ENCODE measurements around the gene PCDHA1.
A peak's percentile ranks its signal among the peaks of the same experiment; 100 is the strongest.

The PCDHA1 gene

DNA sequence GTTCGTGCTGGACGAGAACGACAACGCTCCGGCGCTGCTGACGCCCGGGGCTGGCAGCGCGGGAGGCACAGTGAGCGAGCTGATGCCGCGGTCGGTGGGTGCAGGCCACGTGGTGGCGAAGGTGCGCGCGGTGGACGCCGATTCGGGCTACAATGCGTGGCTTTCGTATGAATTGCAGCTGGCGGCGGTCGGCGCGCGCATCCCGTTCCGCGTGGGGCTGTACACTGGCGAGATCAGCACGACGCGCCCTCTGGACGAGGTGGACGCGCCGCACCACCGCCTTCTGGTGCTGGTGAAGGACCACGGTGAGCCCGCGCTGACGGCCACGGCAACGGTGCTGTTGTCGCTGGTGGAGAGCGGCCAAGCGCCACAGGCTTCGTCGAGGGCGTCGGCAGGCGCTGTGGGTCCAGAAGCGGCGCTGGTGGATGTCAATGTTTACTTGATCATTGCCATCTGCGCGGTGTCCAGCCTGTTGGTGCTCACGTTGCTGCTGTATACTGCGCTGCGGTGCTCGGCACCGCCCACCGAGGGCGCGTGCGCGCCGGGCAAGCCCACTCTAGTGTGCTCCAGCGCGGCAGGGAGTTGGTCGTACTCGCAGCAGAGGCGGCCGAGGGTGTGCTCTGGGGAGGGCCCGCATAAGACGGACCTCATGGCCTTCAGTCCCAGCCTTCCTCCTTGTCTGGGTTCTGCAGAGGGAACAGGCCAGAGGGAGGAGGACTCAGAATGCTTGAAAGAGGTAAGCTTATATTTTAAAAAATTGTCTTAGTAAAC, 98.2 kb downstream of the PCDHA1 start:
- no peak overlapping the region for H2BK5ac ChIP-seq (ENCODE audit: low read depth, low read length, poor library complexity, severe bottlenecking)
- H3K18ac ChIP-seq (ENCODE audit: low read depth in 1 of 2, low read length in 2 of 2) = no peak overlapping the region
- H3K27ac ChIP-seq (ENCODE audit: low read length, poor library complexity, severe bottlenecking) = no peak overlapping the region
- DNase-seq = no peak
- H2AK5ac ChIP-seq (ENCODE audit: low read length, severe bottlenecking) = no peak overlapping the region
- no peak overlapping the region for H4K91ac ChIP-seq (ENCODE audit: low read length)
- H4K8ac ChIP-seq (ENCODE audit: low read length) = no peak overlapping the region
- no peaks in the 10 kb centered on the region for H3K27me3 ChIP-seq (ENCODE audit: control insufficient read depth in 1 of 2, insufficient read depth in 1 of 2, low read length in 2 of 2)
- H3K14ac ChIP-seq (ENCODE audit: low read length in 2 of 2) = no peak overlapping the region
- no peak overlapping the region for H3K23ac ChIP-seq (ENCODE audit: low read length in 2 of 2)
- H2AFZ ChIP-seq (ENCODE audit: low read depth, low read length) = no peak overlapping the region
- no peak overlapping the region for H2BK15ac ChIP-seq (ENCODE audit: low read depth, poor library complexity, severe bottlenecking)
- H3K9ac ChIP-seq (ENCODE audit: low read length) = no peak overlapping the region
- WGBS = 97% methylated on average over 77 of the region's 79 CpGs
- H3K4me3 ChIP-seq (ENCODE audit: insufficient read depth in 1 of 2, low read depth in 1 of 2, low read length in 2 of 2) = no peak overlapping the region
- H3K9me3 ChIP-seq (ENCODE audit: control insufficient read depth, low read length) = peaks cover 42% of the 10 kb centered on the region
- no peak overlapping the region for H2BK120ac ChIP-seq (ENCODE audit: low read depth, low read length)
- H3K4me2 ChIP-seq (ENCODE audit: low read length, poor library complexity, severe bottlenecking) = no peak overlapping the region
- H3K36me3 ChIP-seq (ENCODE audit: control insufficient read depth in 1 of 2, insufficient read depth in 2 of 2, low read depth in 1 of 2, low read length in 2 of 2) = peaks cover 0 to 19% of the 10 kb centered on the region in 2 experiments
- H3K4me1 ChIP-seq (ENCODE audit: control insufficient read depth, insufficient read depth, low read depth, low read length) = no peaks in the 10 kb centered on the region
- H3K79me1 ChIP-seq (replicated peaks; ENCODE audit: low read length, poor library complexity, severe bottlenecking) = peaks cover 1% of the 10 kb centered on the region
- no peak overlapping the region for H3K4ac ChIP-seq (ENCODE audit: low read depth in 1 of 2, low read length in 2 of 2)
- H2BK12ac ChIP-seq (ENCODE audit: low read length in 2 of 2) = no peak overlapping the region

DNA sequence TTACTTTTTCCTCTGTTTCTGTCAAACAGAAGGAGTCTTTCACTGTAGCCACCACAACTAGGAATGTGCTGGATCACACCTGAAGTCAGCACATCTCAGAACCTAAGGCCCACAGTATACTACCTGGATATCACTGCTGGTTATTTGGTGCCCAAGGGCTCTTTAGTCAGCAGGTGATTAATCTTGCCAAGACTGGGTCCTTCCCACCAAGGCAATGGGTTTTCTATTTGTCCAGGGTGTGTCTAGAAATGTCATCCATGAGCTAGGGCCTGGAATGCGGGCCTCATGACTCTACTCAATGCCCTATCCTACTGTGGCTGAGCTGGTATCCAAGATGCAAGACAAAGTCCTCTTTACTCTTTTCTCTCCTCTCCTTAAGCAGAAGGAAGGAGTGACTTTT, 130.4 kb downstream of the PCDHA1 start:
- no peak overlapping the region for H3K14ac ChIP-seq (ENCODE audit: low read length in 2 of 2)
- no peak overlapping the region for H2AK5ac ChIP-seq (ENCODE audit: low read length, severe bottlenecking)
- H3K4me1 ChIP-seq (ENCODE audit: control insufficient read depth, insufficient read depth, low read depth, low read length) = no peaks in the 10 kb centered on the region
- no peak overlapping the region for H2BK120ac ChIP-seq (ENCODE audit: low read depth, low read length)
- H3K9me3 ChIP-seq (ENCODE audit: control insufficient read depth, low read length) = peaks cover 43% of the 10 kb centered on the region
- H2BK15ac ChIP-seq (ENCODE audit: low read depth, poor library complexity, severe bottlenecking) = no peak overlapping the region
- H3K79me1 ChIP-seq (replicated peaks; ENCODE audit: low read length, poor library complexity, severe bottlenecking) = peaks cover 17% of the 10 kb centered on the region
- H3K4me3 ChIP-seq (ENCODE audit: insufficient read depth in 1 of 2, low read depth in 1 of 2, low read length in 2 of 2) = no peak overlapping the region
- no peaks in the 10 kb centered on the region for H3K27me3 ChIP-seq (ENCODE audit: control insufficient read depth in 1 of 2, insufficient read depth in 1 of 2, low read length in 2 of 2)
- no peak overlapping the region for H3K23ac ChIP-seq (ENCODE audit: low read length in 2 of 2)
- WGBS = no CpG with 5 or more reads among the region's 1 CpG
- no peak overlapping the region for H3K4me2 ChIP-seq (ENCODE audit: low read length, poor library complexity, severe bottlenecking)
- no peak overlapping the region for H4K91ac ChIP-seq (ENCODE audit: low read length)
- no peak overlapping the region for H2BK5ac ChIP-seq (ENCODE audit: low read depth, low read length, poor library complexity, severe bottlenecking)
- no peak overlapping the region for H3K9ac ChIP-seq (ENCODE audit: low read length)
- no peak overlapping the region for H3K27ac ChIP-seq (ENCODE audit: low read length, poor library complexity, severe bottlenecking)
- H2BK12ac ChIP-seq (ENCODE audit: low read length in 2 of 2) = no peak overlapping the region
- no peak overlapping the region for H3K4ac ChIP-seq (ENCODE audit: low read depth in 1 of 2, low read length in 2 of 2)
- H4K8ac ChIP-seq (ENCODE audit: low read length) = no peak overlapping the region
- H3K36me3 ChIP-seq (ENCODE audit: control insufficient read depth in 1 of 2, insufficient read depth in 2 of 2, low read depth in 1 of 2, low read length in 2 of 2) = no peaks in the 10 kb centered on the region
- no peak overlapping the region for H2AFZ ChIP-seq (ENCODE audit: low read depth, low read length)
- DNase-seq = no peak
- H3K18ac ChIP-seq (ENCODE audit: low read depth in 1 of 2, low read length in 2 of 2) = no peak overlapping the region

DNA sequence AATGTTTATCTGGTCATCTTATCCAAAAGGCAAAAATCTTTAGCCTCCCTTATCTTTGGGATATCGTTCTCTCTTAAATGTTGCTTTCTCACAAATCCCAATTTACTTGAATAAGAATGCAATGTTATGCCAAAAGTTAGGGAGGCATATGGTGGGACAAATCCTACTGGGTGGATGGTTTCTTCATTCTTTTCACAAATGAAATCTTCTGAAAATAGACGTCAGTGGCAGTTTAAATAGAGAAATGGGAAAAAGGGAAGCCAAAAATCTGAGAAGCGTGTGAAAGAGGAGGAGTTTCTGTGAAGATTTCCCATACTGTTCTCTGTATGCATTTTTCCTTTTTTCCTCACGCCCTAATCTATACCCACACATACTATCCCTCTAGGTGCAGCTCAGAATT, 137.7 kb downstream of the PCDHA1 start:
- Histone ChIP-seq H3K9me3 (ENCODE audit: control insufficient read depth, low read length) (peaks cover 10% of the 10 kb centered on the region), H3K4ac (ENCODE audit: low read depth in 1 of 2, low read length in 2 of 2) (no peak overlapping the region), H3K4me3 (ENCODE audit: insufficient read depth in 1 of 2, low read depth in 1 of 2, low read length in 2 of 2) (no peak overlapping the region), H3K4me2 (ENCODE audit: low read length, poor library complexity, severe bottlenecking) (no peak overlapping the region), H3K36me3 (ENCODE audit: control insufficient read depth in 1 of 2, insufficient read depth in 2 of 2, low read depth in 1 of 2, low read length in 2 of 2) (no peaks in the 10 kb centered on the region), H3K27me3 (ENCODE audit: control insufficient read depth in 1 of 2, insufficient read depth in 1 of 2, low read length in 2 of 2) (peaks cover 13 to 33% of the 10 kb centered on the region in 2 experiments), H3K79me1 (replicated peaks; ENCODE audit: low read length, poor library complexity, severe bottlenecking) (peaks cover 1% of the 10 kb centered on the region), H3K4me1 (ENCODE audit: control insufficient read depth, insufficient read depth, low read depth, low read length) (peaks cover 20% of the 10 kb centered on the region), H3K14ac (ENCODE audit: low read length in 2 of 2) (no peak overlapping the region), H3K23ac (ENCODE audit: low read length in 2 of 2) (no peak overlapping the region), H2AFZ (ENCODE audit: low read depth, low read length) (no peak overlapping the region), H2BK12ac (ENCODE audit: low read length in 2 of 2) (no peak overlapping the region), H3K18ac (ENCODE audit: low read depth in 1 of 2, low read length in 2 of 2) (no peak overlapping the region), H3K9ac (ENCODE audit: low read length) (no peak overlapping the region), H4K91ac (ENCODE audit: low read length) (no peak overlapping the region), H2BK5ac (ENCODE audit: low read depth, low read length, poor library complexity, severe bottlenecking) (no peak overlapping the region), H2AK5ac (ENCODE audit: low read length, severe bottlenecking) (no peak overlapping the region), H4K8ac (ENCODE audit: low read length) (no peak overlapping the region), H2BK15ac (ENCODE audit: low read depth, poor library complexity, severe bottlenecking) (no peak overlapping the region), H3K27ac (ENCODE audit: low read length, poor library complexity, severe bottlenecking) (no peak overlapping the region), H2BK120ac (ENCODE audit: low read depth, low read length) (no peak overlapping the region)
- no peak for DNase-seq
- WGBS = 60% methylated on average over 2 of the region's 4 CpGs

DNA sequence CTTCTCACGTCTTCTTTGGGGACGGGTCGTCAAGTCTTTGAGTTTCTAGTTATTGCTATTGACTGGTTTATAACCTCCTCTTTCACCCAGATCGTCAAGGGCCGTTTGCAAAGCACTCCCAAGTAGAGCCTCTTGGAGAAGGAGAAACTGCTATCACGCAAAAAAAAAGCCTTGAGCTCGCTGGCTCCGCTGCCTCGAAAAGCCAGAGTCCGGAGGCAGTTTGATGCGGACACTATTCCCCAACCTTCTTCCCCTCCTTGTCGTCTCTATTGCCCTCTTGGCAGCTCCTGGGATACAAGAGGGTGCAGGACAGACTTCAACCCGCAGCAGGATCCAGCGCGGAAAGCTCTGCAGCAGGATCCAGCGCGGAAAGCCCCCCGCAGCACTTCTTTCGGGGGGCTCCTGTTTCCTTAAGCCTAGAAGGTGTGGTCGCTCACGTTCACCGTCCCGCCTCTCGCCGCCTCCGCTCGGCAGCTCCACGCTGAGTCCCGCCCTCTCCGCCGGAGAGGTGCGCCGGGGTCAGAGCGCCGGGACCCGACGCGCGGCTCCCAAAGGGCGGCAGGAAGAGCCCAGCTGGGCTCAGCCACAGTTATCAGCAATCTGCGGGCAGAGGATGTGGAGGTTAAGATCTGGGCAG, 140.0 kb downstream of the PCDHA1 start, which contains the start of gene PCDHAC1:
Gene PCDHAC1, plus strand, starts transcription at position 494 of the 637 bp plus-strand sequence. CDS start 594 bp downstream, outside the sequence.
- Histone ChIP-seq H4K8ac (ENCODE audit: low read length) (no peak within 1 kb of the TSS), H3K4me2 (ENCODE audit: low read length, poor library complexity, severe bottlenecking) (peak within 1 kb of the TSS; percentile 85), H3K4ac (ENCODE audit: low read depth in 1 of 2, low read length in 2 of 2) (no peak within 1 kb of the TSS), H3K9me3 (ENCODE audit: control insufficient read depth, low read length) (peaks cover 9% of the 10 kb centered on the region), H3K23ac (ENCODE audit: low read length in 2 of 2) (peak within 1 kb of the TSS in 1 of 2 experiments; percentile 96), H3K4me1 (ENCODE audit: control insufficient read depth, insufficient read depth, low read depth, low read length) (peaks cover 20% of the 10 kb centered on the region), H2BK5ac (ENCODE audit: low read depth, low read length, poor library complexity, severe bottlenecking) (no peak within 1 kb of the TSS), H2AFZ (ENCODE audit: low read depth, low read length) (peak within 1 kb of the TSS; percentile 60), H3K36me3 (ENCODE audit: control insufficient read depth in 1 of 2, insufficient read depth in 2 of 2, low read depth in 1 of 2, low read length in 2 of 2) (no peaks in the 10 kb centered on the region), H2BK12ac (ENCODE audit: low read length in 2 of 2) (peak within 1 kb of the TSS in 1 of 2 experiments; percentile 47), H4K91ac (ENCODE audit: low read length) (no peak within 1 kb of the TSS), H3K4me3 (ENCODE audit: insufficient read depth in 1 of 2, low read depth in 1 of 2, low read length in 2 of 2) (peak within 1 kb of the TSS; percentile 59 to 75), H3K79me1 (replicated peaks; ENCODE audit: low read length, poor library complexity, severe bottlenecking) (peaks cover 3% of the 10 kb centered on the region), H3K18ac (ENCODE audit: low read depth in 1 of 2, low read length in 2 of 2) (peak within 1 kb of the TSS in 1 of 2 experiments; percentile 61), H2BK120ac (ENCODE audit: low read depth, low read length) (no peak within 1 kb of the TSS), H3K27me3 (ENCODE audit: control insufficient read depth in 1 of 2, insufficient read depth in 1 of 2, low read length in 2 of 2) (peaks cover 14 to 38% of the 10 kb centered on the region in 2 experiments), H3K27ac (ENCODE audit: low read length, poor library complexity, severe bottlenecking) (no peak within 1 kb of the TSS), H3K9ac (ENCODE audit: low read length) (peak within 1 kb of the TSS; percentile 36), H2BK15ac (ENCODE audit: low read depth, poor library complexity, severe bottlenecking) (no peak within 1 kb of the TSS), H2AK5ac (ENCODE audit: low read length, severe bottlenecking) (no peak within 1 kb of the TSS), H3K14ac (ENCODE audit: low read length in 2 of 2) (peak within 1 kb of the TSS in 1 of 2 experiments; percentile 94)
- 2% methylated on average over 39 of the region's 41 CpGs for WGBS
- DNase-seq = peak; percentile 24

All from mesenchymal stem cell (in vitro differentiated cells and primary cell).